ENCODE measurements around the gene RPS15A. TPM values are rescaled to one million over a fixed set of nuclear protein-coding genes. Genes with fewer than 3 reads are reported as not detected.
"Not testable (repeated sequence)": the region's sequence is repeated elsewhere in the genome, so short reads cannot be mapped to it uniquely, and the experiment has no call there.

Gene RPS15A
- total RNA-seq, 6 experiments from 2014 or later, result 413 to 736 (median 445) TPM

DNA sequence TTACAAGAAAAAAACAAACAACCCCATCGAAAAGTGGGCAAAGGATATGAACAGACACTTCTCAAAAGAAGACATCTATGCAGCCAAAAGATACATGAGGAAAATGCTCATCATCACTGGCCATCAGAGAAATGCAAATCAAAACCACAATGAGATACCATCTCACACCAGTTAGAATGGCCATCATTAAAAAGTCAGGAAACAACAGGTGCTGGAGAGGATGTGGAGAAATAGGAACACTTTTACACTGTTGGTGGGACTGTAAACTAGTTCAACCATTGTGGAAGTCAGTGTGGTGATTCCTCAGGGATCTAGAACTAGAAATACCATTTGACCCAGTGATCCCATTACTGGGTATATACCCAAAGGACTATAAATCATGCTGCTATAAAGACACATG, 12.5 kb downstream of the RPS15A start:
- H3K36me3 ChIP-seq; H3K9me3 ChIP-seq; H3K4me3 ChIP-seq; H3K27me3 ChIP-seq; H3K27ac ChIP-seq; H3K4me1 ChIP-seq; DNase-seq; intact Hi-C loops (cut with DNase I); ATAC-seq: not testable (repeated sequence)
- no CpG with 5 or more reads among the region's 1 CpG for WGBS (ENCODE audit: insufficient coverage, low coverage, low lambda C conversion rate, missing lambda C conversion rate)

DNA sequence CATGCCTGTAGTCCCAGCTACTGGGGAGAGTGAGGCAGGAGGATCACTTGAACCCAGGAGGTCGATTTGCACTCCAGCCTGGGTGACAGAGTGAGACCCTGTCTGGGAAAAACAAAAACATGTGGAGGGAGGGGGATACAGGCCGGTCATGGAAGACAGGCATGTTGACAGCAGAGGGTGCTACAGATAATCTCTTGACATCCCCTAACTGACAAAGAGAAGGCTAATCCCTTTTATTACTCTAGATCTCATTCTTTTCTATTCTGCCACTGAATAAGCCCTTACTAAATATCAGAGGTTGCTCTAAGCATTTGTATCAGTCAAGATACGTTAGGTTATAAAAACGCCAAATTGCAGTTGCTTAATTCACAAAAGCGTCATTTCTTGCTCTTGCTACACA, 13.8 kb downstream of the RPS15A start:
- intact Hi-C loops (cut with DNase I); H3K36me3 ChIP-seq; H3K27me3 ChIP-seq; DNase-seq; H3K4me1 ChIP-seq; H3K4me3 ChIP-seq; H3K27ac ChIP-seq; H3K9me3 ChIP-seq: not testable (repeated sequence)
- ATAC-seq, result peak in 3 of 4 donors; percentile 19 to 41 (median 37)
- WGBS (ENCODE audit: insufficient coverage, low coverage, low lambda C conversion rate, missing lambda C conversion rate), result 46% methylated on average over 5 of the region's 5 CpGs

DNA sequence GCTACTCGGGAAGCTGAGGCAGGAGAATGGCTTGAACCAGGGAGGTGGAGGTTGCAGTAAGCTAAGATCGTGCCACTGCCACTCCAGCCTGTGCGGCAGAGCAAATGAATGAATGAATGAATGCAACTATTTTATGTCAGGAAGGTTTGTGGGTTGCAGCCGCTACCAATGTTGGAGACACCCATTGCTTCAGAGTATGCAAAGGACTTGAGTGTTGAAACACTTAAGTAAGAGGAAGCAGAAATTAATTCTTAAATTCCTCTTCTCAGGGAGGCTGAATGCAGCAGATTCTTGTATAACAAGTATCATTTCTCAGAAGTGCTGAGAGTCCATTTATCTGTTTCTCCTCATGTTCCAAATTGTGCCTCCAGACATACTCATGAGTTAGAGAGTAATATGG, 15.5 kb downstream of the RPS15A start:
- WGBS (ENCODE audit: insufficient coverage, low coverage, low lambda C conversion rate, missing lambda C conversion rate), result 80% methylated on average over 4 of the region's 4 CpGs
- peak in 3 of 4 donors; percentile 19 to 26 (median 22) for ATAC-seq
- intact Hi-C loops (cut with DNase I), result not testable (repeated sequence)

DNA sequence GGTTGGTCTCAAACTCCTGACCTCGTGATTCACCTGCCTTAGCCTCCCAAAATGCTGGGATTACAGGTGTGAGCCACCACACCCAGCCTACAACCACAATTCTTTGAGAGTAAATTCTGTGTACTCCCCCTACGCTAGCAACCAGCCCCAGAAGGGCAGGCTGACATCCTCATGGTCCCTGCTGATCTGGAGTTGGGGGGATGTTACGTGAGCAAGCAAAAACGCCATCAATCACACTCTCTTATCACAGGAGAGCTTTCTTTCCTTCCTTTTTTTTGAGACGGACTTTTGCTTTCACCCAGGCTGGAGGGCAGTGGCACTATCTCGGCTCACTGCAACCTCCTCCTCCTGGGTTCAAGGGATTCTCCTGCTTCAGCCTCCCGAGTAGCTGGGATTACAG, 18.0 kb downstream of the RPS15A start:
- H3K4me1 ChIP-seq; H3K27me3 ChIP-seq; ATAC-seq; H3K4me3 ChIP-seq; H3K9me3 ChIP-seq; intact Hi-C loops (cut with DNase I); DNase-seq; H3K36me3 ChIP-seq; H3K27ac ChIP-seq: not testable (repeated sequence)
- 64% methylated on average over 4 of the region's 7 CpGs for WGBS (ENCODE audit: insufficient coverage, low coverage, low lambda C conversion rate, missing lambda C conversion rate)

More for the DNA sequence above, 15.5 kb downstream of the RPS15A start:
- H3K4me3 ChIP-seq, H3K36me3 ChIP-seq, H3K4me1 ChIP-seq, DNase-seq, H3K27me3 ChIP-seq, H3K9me3 ChIP-seq, H3K27ac ChIP-seq: not testable (repeated sequence)

DNA sequence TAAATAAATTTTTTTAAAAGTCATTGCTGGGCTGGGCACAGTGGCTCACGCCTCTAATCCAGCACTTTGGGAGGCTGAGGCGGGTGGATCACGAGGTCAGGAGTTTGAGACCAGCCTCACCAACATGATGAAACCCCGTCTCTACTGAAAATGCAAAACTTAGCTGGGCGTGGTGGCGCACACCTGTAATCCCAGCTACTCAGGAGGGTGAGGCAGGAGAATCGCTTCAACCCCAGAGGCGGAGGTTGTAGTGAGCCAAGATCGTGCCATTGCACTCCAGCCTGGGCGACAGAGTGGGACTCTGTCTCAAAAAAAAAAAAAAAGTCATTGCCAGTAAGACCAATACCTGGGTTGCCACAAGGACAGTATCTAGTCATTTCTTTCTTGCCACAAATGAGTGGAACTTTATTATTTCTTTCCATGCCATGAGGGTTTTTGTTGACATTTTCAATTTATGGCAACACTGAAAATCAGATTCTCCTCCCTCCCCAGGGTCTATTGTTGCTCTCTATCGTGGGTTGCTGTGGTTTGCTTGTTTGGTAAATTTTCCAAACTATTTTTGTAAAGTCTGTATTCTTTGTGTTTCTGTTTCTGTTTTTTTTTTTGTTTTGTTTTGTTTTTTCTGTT, 19.7 kb downstream of the RPS15A start:
- WGBS (ENCODE audit: insufficient coverage, low coverage, low lambda C conversion rate, missing lambda C conversion rate), result 92% methylated on average over 11 of the region's 11 CpGs
- H3K36me3 ChIP-seq; H3K9me3 ChIP-seq; H3K27me3 ChIP-seq; intact Hi-C loops (cut with DNase I); DNase-seq; ATAC-seq; H3K4me1 ChIP-seq; H3K27ac ChIP-seq; H3K4me3 ChIP-seq: not testable (repeated sequence)

DNA sequence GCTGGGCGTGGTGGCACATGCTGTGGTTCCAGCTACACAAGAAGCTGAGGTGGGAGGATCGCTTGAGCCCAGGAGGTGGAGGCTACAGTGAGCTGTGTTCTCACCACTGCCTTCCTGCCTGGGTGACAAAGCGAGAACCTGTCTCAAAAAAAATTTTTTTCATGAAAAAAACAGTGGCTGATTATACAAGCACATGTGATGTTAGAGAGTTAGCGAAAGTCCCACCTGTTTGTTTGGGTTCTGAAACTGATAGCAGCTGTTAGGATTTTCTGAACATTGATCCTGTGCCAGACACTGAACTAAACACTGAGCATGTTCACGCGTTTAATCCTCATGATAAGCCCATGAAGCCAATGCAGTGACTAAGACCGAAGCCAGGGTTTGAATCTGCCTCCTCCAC, 22.9 kb downstream of the RPS15A start:
- WGBS (ENCODE audit: insufficient coverage, low coverage, low lambda C conversion rate, missing lambda C conversion rate), result 19% methylated on average over 5 of the region's 7 CpGs
- ATAC-seq, result peak; percentile 49 to 65 (median 60)

DNA sequence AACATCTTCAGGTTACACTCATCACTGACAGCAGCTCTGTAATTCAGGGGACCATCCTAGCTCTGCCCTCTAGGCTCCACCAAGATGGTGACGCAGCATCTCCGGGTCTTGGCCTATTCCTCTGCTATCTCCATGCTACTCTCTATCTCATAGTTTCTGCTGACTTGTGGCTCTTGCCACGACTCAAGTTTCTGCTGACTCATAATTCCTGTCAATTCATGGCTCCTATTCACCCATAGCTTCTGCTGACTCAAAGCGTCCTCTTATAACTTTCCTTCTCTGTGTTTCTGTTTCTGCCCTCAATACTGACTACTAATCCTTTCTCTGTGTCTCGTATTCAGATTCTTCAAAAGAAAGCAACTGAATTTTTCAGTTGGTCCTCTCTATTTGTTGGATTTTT, 27.4 kb downstream of the RPS15A start:
- H3K27me3 ChIP-seq; intact Hi-C loops (cut with DNase I); H3K4me3 ChIP-seq; H3K4me1 ChIP-seq; H3K9me3 ChIP-seq; H3K36me3 ChIP-seq; DNase-seq: not testable (repeated sequence)
- 3% methylated on average over 3 of the region's 5 CpGs for WGBS (ENCODE audit: insufficient coverage, low coverage, low lambda C conversion rate, missing lambda C conversion rate)
- H3K27ac ChIP-seq, result peak overlapping the region in 1 of 3 donors; percentile 39
- peak in 3 of 4 donors; percentile 2 to 22 (median 19) for ATAC-seq

More for the DNA sequence above, 22.9 kb downstream of the RPS15A start:
- H3K9me3 ChIP-seq; intact Hi-C loops (cut with DNase I); H3K4me1 ChIP-seq; H3K36me3 ChIP-seq; H3K4me3 ChIP-seq; H3K27me3 ChIP-seq; DNase-seq: not testable (repeated sequence)
- H3K27ac ChIP-seq, result peak overlapping the region in 2 of 3 donors; percentile 63 to 90

DNA sequence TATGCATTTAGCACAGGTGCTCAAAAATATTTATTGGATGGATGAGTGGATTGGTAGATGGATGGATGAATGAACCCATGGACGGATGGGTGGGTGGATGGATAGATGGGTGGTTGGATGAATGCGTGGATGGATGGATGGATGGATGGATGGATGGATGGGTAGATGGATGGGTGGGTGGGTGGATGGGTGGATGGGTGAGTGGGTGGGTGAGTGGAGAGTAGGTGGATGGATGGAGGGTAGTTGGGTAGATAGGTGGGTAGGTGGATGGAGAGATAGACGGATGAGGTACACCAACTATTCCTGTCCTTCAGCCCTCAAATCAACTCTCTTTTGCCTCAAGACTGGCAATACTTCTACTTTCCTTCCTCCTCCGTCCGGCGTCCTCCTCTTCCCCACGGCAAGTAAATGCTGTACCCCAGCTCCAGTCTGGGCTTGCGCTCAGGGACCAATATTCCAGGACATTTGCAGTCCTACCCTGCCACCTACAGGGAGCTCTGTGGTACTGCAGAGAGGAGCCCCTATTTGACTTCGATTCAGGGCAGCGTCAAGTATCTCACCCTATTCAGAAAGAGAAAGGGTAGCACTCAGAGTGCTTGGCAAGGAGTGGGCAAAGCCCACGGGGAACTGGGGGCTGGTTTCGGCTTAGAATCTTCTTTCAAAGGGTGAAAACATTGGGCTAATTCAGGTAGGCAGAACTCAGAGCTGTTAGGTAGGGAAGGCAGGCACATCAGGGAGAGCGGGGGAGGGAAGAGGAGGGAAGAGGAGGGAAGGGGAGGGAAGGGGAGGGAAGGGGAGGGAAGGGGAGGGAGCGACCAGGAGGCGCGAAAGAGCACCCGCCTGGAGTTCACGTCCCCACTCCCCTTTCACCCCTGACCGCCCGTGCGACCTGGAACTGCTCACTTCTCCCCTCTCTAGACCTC, 30.3 kb downstream of the RPS15A start:
- intact Hi-C loops (cut with DNase I), result not testable (repeated sequence)
- ATAC-seq, result peak; percentile 93 to 97 (median 96)

DNA sequence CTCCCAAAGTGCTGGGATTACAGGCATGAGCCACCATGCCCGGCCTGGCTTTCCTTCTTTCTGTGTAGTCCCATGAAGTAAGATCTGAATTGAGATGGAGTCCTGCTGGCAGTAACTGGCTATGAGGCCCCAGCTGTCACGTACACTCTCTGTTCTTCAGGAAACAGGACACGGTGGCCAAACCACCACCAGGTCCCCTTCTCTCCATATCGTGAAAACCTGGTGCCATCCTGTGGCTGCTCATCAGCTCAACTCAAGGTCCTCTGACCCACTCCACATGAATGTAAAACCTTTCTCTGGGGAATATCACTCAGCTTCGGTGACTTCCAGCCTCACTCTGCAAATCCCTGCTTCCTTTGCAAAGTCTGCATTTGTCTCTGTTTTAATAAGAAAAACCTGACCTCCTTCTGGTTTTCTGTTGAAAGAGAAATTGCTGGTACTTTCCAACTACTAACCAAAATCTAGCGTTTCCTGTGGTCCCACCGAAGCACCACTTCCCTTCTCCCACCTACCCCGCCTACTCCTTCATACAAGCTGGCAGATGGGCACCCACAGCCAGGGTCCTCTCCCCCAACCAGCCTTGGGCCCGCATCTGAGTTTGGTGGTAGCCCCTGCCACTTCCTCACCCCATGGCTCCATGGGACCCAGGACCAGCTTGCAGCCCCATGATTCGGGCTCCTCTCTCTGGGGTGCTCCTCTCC, 32.0 kb downstream of the RPS15A start:
- DNase-seq; H3K27ac ChIP-seq; H3K4me1 ChIP-seq; ATAC-seq; intact Hi-C loops (cut with DNase I); H3K36me3 ChIP-seq; H3K9me3 ChIP-seq; H3K4me3 ChIP-seq; H3K27me3 ChIP-seq: not testable (repeated sequence)
- WGBS (ENCODE audit: insufficient coverage, low coverage, low lambda C conversion rate, missing lambda C conversion rate), result 20% methylated on average over 1 of the region's 10 CpGs

More for the DNA sequence above, 30.3 kb downstream of the RPS15A start:
- H3K36me3 ChIP-seq, H3K4me3 ChIP-seq, H3K27ac ChIP-seq, H3K9me3 ChIP-seq, H3K27me3 ChIP-seq, H3K4me1 ChIP-seq: not testable (repeated sequence)
- peak in 2 of 3 donors; percentile 24 to 51 for DNase-seq
- 8% methylated on average over 12 of the region's 21 CpGs for WGBS (ENCODE audit: insufficient coverage, low coverage, low lambda C conversion rate, missing lambda C conversion rate)
- TF ChIP-seq, protein P1, sequence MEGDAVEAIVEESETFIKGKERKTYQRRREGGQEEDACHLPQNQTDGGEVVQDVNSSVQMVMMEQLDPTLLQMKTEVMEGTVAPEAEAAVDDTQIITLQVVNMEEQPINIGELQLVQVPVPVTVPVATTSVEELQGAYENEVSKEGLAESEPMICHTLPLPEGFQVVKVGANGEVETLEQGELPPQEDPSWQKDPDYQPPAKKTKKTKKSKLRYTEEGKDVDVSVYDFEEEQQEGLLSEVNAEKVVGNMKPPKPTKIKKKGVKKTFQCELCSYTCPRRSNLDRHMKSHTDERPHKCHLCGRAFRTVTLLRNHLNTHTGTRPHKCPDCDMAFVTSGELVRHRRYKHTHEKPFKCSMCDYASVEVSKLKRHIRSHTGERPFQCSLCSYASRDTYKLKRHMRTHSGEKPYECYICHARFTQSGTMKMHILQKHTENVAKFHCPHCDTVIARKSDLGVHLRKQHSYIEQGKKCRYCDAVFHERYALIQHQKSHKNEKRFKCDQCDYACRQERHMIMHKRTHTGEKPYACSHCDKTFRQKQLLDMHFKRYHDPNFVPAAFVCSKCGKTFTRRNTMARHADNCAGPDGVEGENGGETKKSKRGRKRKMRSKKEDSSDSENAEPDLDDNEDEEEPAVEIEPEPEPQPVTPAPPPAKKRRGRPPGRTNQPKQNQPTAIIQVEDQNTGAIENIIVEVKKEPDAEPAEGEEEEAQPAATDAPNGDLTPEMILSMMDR (IDR thresholded peaks at IDR 0.05), result peak; percentile 53 to 70 (median 55)

DNA sequence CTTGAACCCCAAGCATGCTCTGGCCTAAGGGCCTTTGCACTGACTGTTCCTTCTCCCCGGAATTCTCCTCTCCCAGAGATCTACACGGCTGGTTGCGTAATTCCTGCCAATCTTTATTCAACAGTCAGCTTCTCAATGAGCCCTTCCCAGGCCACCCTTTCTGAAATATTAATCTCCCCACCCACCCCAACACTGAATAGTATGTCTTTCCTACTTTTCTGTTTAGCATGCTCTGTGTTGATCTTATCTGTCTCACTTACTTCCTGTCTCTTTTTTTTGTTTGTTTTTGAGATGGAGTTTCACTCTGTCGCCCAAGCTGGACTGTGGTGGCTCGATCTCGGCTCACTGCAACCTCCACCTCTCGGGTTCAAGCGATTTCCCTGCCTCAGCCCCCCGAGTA, 33.5 kb downstream of the RPS15A start:
- intact Hi-C loops (cut with DNase I); H3K4me3 ChIP-seq; H3K9me3 ChIP-seq; H3K36me3 ChIP-seq; H3K27ac ChIP-seq; H3K27me3 ChIP-seq; ATAC-seq; H3K4me1 ChIP-seq; DNase-seq: not testable (repeated sequence)
- 60% methylated on average over 9 of the region's 9 CpGs for WGBS (ENCODE audit: insufficient coverage, low coverage, low lambda C conversion rate, missing lambda C conversion rate)

Measured in right lobe of liver (tissue), 6 donors.